ENCODE data around the gene PSMG4.
"Not testable (repeated sequence)": the region's sequence is repeated elsewhere in the genome, so short reads cannot be mapped to it uniquely, and the experiment has no call there.

Gene PSMG4

GRCh38 chr6:3236005-3236404 is 22.7 kb upstream of the PSMG4 start:
- DNase-seq (ENCODE audit: low read depth): no peak
- TF ChIP-seq, protein P1, sequence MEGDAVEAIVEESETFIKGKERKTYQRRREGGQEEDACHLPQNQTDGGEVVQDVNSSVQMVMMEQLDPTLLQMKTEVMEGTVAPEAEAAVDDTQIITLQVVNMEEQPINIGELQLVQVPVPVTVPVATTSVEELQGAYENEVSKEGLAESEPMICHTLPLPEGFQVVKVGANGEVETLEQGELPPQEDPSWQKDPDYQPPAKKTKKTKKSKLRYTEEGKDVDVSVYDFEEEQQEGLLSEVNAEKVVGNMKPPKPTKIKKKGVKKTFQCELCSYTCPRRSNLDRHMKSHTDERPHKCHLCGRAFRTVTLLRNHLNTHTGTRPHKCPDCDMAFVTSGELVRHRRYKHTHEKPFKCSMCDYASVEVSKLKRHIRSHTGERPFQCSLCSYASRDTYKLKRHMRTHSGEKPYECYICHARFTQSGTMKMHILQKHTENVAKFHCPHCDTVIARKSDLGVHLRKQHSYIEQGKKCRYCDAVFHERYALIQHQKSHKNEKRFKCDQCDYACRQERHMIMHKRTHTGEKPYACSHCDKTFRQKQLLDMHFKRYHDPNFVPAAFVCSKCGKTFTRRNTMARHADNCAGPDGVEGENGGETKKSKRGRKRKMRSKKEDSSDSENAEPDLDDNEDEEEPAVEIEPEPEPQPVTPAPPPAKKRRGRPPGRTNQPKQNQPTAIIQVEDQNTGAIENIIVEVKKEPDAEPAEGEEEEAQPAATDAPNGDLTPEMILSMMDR (conservative IDR thresholded peaks at IDR 0.05; ENCODE audit: low read length): no peak
- no peak overlapping the region for H3K4me3 ChIP-seq (ENCODE audit: low read length)

DNA sequence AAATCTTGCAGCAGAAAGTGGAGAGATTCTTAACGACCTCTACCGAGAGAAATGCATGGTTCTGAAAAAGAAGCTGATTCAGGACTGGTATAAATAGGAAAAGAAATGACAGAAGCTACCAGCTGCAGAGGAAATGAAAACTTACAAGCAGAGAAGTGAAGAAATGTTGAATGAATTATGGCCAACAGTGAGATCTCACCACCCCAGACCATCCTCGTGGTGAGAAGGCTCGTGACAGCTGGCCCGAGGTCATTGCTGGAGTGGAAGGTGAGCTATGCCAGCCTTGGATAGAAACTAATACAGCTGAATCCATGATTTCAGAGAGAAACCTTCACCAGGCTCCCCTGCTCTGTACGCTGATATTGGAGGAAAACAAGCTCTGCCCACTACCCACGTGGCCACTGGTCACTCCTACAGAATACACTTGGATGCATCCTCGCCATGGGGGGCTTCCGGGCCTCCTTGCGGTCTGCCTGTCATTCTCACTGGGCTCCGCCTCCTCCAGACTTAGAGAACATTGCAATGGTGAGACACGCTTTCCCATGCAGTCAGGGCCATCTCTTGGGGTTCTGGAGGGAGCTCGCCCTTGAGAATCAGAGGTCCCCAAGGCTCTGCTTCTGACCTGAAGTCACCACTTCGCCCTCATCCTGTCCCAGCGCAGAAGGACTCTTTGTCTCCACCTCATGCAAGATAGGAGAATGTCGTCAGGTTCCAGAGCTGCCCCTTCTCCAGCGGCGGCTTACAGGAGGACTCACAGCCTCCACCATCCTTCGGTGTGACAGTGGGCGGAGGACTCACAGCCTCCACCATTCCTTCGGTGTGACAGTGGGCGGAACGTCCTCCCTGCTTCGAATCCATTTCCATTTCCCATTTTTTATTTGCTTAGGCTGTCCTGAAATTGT is 20.7 kb upstream of the PSMG4 start:
- TF ChIP-seq, protein P1 (conservative IDR thresholded peaks at IDR 0.05; ENCODE audit: low read length): peak; percentile 33
- DNase-seq (ENCODE audit: low read depth): peak; percentile 26
- H3K4me3 ChIP-seq (ENCODE audit: low read length): no peak overlapping the region

DNA sequence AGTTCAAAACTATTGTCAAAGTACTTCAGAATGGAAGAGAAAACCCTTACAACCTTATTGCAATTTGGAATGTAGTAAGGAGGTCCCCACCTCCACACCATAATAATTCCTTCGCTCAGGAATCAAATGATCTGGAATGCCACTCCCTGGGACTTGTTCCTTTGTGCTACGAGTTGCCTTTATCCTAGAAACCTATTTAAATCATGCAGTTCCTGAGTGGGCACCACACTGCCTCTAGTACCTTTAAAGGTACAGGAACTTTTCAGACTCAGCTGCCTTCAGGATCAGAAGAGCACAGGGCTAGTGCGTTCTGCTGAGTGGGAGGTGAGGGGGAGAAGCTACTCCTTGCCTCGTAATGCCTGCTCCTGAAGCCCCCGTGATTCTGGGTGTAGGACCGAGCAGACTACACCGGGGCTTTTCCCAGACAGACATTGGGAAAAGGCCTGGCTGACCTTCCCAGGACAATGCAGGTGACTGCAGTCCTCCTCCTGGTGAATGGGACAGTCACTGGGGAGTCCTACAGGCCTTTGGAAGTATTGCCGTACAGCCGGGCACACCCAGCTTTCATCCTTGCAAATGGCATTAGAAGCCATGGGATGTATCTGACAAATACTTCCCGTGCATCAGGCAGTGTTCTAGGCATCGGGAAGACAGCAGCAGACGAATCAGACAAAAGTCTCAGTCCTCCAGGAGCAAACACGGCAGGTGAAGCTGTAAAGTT is 19.5 kb upstream of the PSMG4 start:
- DNase-seq (ENCODE audit: low read depth): no peak
- TF ChIP-seq, protein P1 (conservative IDR thresholded peaks at IDR 0.05; ENCODE audit: low read length): peak; percentile 14; the same call in 1 of the 2 replicates
- H3K4me3 ChIP-seq (ENCODE audit: low read length): no peak overlapping the region

- TF ChIP-seq, protein P1 (conservative IDR thresholded peaks at IDR 0.05; ENCODE audit: low read length): no peak
- no peak overlapping the region for H3K4me3 ChIP-seq (ENCODE audit: low read length)
- DNase-seq (ENCODE audit: low read depth): no peak
These were observed 18.2 kb upstream of the PSMG4 start for GRCh38 chr6:3240595-3240994.

DNA sequence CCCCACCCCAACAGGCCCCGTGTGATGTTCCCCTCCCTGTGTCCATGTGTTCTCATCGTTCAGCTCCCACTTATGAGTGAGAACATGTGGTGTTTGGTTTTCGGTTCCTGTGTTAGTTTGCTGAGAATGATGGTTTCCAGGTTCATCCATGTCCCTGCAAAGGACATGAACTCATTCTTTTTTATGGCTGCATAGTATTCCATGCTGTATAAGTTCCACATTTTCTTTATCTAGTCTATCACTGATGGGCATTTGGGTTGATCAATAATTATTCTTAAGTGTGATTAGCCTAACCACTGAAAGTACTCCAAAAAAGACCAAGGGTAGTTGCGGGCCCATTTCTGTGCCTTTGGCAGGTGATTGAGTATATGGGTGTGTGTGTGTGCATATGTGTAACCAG is 17.0 kb upstream of the PSMG4 start:
- not testable (repeated sequence) for DNase-seq (ENCODE audit: low read depth); H3K4me3 ChIP-seq (ENCODE audit: low read length)

DNA sequence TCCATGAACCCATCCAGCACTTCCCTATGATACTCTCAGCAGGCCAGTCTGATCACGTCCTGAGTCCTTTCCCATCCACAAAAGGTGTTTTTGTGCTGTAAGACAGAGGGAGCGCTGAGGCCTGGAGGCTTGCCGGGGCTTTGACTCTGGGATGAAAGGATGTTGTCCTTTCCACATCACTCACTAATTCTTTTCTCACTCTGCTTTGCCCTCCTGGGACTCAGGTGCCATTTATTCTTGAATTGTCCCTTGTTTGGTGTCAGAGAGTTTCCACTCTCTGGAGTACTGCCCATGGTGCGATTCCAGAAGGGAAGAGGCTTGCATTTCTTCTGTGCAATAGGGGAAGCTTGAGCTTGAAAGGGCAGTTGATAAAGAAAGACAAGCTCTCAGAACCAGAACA is 16.0 kb upstream of the PSMG4 start:
- no peak for DNase-seq (ENCODE audit: low read depth)
- TF ChIP-seq, protein P1 (conservative IDR thresholded peaks at IDR 0.05; ENCODE audit: low read length): no peak
- H3K4me3 ChIP-seq (ENCODE audit: low read length): no peak overlapping the region

- TF ChIP-seq, protein P1 (conservative IDR thresholded peaks at IDR 0.05; ENCODE audit: low read length): no peak
- no peak for DNase-seq (ENCODE audit: low read depth)
- H3K4me3 ChIP-seq (ENCODE audit: low read length): no peak overlapping the region
These were observed 14.5 kb upstream of the PSMG4 start for GRCh38 chr6:3244003-3244831.

DNA sequence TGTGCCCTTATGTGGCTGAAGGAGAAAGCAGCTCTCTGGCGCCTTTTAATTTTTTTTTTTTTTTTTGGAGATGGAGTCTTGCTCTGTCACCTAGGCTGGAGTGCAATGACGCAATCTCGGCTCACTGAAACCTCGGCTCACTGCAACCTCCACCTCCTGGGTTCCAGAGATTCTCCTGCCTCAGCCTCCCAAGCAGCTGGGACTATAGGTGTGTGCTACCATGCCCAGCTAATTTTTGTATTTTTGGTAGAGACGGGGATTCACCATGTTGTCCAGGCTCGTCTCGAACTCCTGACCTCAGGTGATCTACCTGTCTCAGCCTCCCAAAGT is 13.9 kb upstream of the PSMG4 start:
- not testable (repeated sequence) for DNase-seq (ENCODE audit: low read depth); H3K4me3 ChIP-seq (ENCODE audit: low read length)
